OCI-LY1 (cell line): ENCODE measurements around the gene LAMA1.

Experiments used
- H2AFZ ChIP-seq: fragments of 200-600 bp; sonication (generic), shearing (Covaris generic); 2 replicates; pipeline ENCODE4 v1.6.0; 2014; ENCODE audit warnings: antibody characterized with exemption, mild to moderate bottlenecking, low read length
- H3F3A ChIP-seq: fragments of 200-600 bp; sonication (generic), shearing (Covaris generic); 2 replicates; pipeline ENCODE4 v1.6.0; 2014; ENCODE audit warnings: mild to moderate bottlenecking, antibody characterized with exemption, low read length, moderate library complexity; ENCODE audit not compliant: insufficient read depth
- H3K27ac ChIP-seq: fragments of 200-600 bp; sonication (generic); 2 replicates; pipeline ENCODE4 v1.5.1; 2014; ENCODE audit warnings: low read length, mixed run types, mild to moderate bottlenecking, low read depth; ENCODE audit not compliant: poor library complexity, severe bottlenecking
- H3K27me3 ChIP-seq: fragments of 200-600 bp; sonication (generic); 2 replicates; pipeline ENCODE4 v1.6.0; 2014; ENCODE audit warnings: antibody characterized with exemption, mild to moderate bottlenecking, low read length, moderate library complexity; ENCODE audit not compliant: insufficient read depth
- H3K36me3 ChIP-seq: fragments of 200-600 bp; sonication (generic); 2 replicates; pipeline ENCODE4 v1.6.1; 2014; ENCODE audit warnings: mild to moderate bottlenecking, antibody characterized with exemption, low read length, moderate library complexity, mixed read lengths; ENCODE audit not compliant: insufficient read depth
- H3K4me1 ChIP-seq: fragments of 200-600 bp; sonication (generic); 2 replicates; pipeline ENCODE4 v1.5.1; 2014; ENCODE audit warnings: mild to moderate bottlenecking, low read length, moderate library complexity; ENCODE audit not compliant: insufficient read depth, severe bottlenecking
- H3K4me2 ChIP-seq: fragments of 200-600 bp; sonication (generic), shearing (Covaris generic); 2 replicates; pipeline ENCODE4 v1.6.1; 2014; ENCODE audit warnings: low read length
- H3K4me3 ChIP-seq: fragments of 200-600 bp; sonication (generic); 2 replicates; pipeline ENCODE4 v1.5.1; 2014; ENCODE audit warnings: low read length, low read depth, mild to moderate bottlenecking, mixed read lengths; ENCODE audit not compliant: poor library complexity, severe bottlenecking
- H3K79me2 ChIP-seq: fragments of 200-600 bp; shearing (Covaris generic); 2 replicates; pipeline ENCODE4 v1.6.1; 2016; ENCODE audit warnings: mixed run types, low read length, mixed read lengths; ENCODE audit not compliant: insufficient read depth
- H3K9ac ChIP-seq: fragments of 200-600 bp; sonication (generic), shearing (Covaris generic); 2 replicates; pipeline ENCODE4 v1.6.1; 2014; ENCODE audit warnings: mild to moderate bottlenecking, low read length, mixed read lengths
- H3K9me2 ChIP-seq: fragments of 200-600 bp; sonication (generic), shearing (Covaris generic); 2 replicates; pipeline ENCODE4 v1.6.1; 2014; ENCODE audit warnings: low read depth, mild to moderate bottlenecking, low read length, mixed read lengths
- H3K9me3 ChIP-seq: fragments of 200-600 bp; shearing (Covaris generic); 2 replicates; pipeline ENCODE4 v1.6.1; 2014; ENCODE audit warnings: low read length, mixed read lengths
- H4K20me1 ChIP-seq: fragments of 200-600 bp; sonication (generic), shearing (Covaris generic); 2 replicates; pipeline ENCODE4 v1.6.0; 2016; ENCODE audit warnings: mild to moderate bottlenecking, low read length; ENCODE audit not compliant: insufficient read depth
- EZH2 ChIP-seq: fragments of 200-600 bp; sonication (generic), shearing (Covaris generic); IDR thresholded peaks from 2 replicates; pipeline ENCODE4 v1.8.0; 2017; ENCODE audit warnings: borderline replicate concordance, mixed run types, mild to moderate bottlenecking, antibody characterized with exemption, low read length, moderate library complexity, mixed read lengths
- TF ChIP-seq, protein P1 (sequence below): fragments of 200-600 bp; sonication (generic), shearing (Covaris generic); IDR thresholded peaks from 2 replicates; pipeline ENCODE4 v1.5.1; 2017; ENCODE audit warnings: mild to moderate bottlenecking, antibody characterized with exemption, low read length, moderate library complexity, mixed read lengths

LAMA1 gene

GRCh38 chr18:6938003-6938402 is 179.6 kb downstream of the LAMA1 start:
- H3K4me2 ChIP-seq = no peak overlapping the region
- H3K27ac ChIP-seq = no peak overlapping the region
- no peaks in the 10 kb centered on the region for H3K9me3 ChIP-seq
- H2AFZ ChIP-seq = no peak overlapping the region
- TF ChIP-seq EZH2 = no peak
- TF ChIP-seq, protein P1, sequence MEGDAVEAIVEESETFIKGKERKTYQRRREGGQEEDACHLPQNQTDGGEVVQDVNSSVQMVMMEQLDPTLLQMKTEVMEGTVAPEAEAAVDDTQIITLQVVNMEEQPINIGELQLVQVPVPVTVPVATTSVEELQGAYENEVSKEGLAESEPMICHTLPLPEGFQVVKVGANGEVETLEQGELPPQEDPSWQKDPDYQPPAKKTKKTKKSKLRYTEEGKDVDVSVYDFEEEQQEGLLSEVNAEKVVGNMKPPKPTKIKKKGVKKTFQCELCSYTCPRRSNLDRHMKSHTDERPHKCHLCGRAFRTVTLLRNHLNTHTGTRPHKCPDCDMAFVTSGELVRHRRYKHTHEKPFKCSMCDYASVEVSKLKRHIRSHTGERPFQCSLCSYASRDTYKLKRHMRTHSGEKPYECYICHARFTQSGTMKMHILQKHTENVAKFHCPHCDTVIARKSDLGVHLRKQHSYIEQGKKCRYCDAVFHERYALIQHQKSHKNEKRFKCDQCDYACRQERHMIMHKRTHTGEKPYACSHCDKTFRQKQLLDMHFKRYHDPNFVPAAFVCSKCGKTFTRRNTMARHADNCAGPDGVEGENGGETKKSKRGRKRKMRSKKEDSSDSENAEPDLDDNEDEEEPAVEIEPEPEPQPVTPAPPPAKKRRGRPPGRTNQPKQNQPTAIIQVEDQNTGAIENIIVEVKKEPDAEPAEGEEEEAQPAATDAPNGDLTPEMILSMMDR = no peak
- H3K9me2 ChIP-seq = no peaks in the 10 kb centered on the region
- no peak overlapping the region for H3K9ac ChIP-seq
- no peaks in the 10 kb centered on the region for H3F3A ChIP-seq
- no peaks in the 10 kb centered on the region for H4K20me1 ChIP-seq
- H3K36me3 ChIP-seq = no peaks in the 10 kb centered on the region
- no peaks in the 10 kb centered on the region; the same call in 1 of the 2 replicates for H3K27me3 ChIP-seq
- no peaks in the 10 kb centered on the region for H3K79me2 ChIP-seq
- H3K4me1 ChIP-seq = no peaks in the 10 kb centered on the region
- H3K4me3 ChIP-seq = no peak overlapping the region

- Histone ChIP-seq H3K79me2 (no peaks in the 10 kb centered on the region), H3K4me2 (no peak overlapping the region), H4K20me1 (no peaks in the 10 kb centered on the region), H3K36me3 (no peaks in the 10 kb centered on the region), H3F3A (no peaks in the 10 kb centered on the region), H3K9me3 (no peaks in the 10 kb centered on the region), H3K27me3 (no peaks in the 10 kb centered on the region), H3K9me2 (no peaks in the 10 kb centered on the region), H2AFZ (no peak overlapping the region), H3K9ac (no peak overlapping the region), H3K4me3 (no peak overlapping the region), H3K4me1 (no peaks in the 10 kb centered on the region), H3K27ac (no peak overlapping the region)
- no peak for TF ChIP-seq EZH2
- TF ChIP-seq, protein P1 = no peak
Observed at GRCh38 chr18:6934859-6935258, 182.7 kb downstream of the LAMA1 start.

GRCh38 chr18:6929370-6930102 is 188.1 kb downstream of the LAMA1 start:
- H3K27me3 ChIP-seq = no peaks in the 10 kb centered on the region
- H3K4me3 ChIP-seq = no peak overlapping the region
- no peaks in the 10 kb centered on the region for H3K36me3 ChIP-seq
- H4K20me1 ChIP-seq = no peaks in the 10 kb centered on the region
- no peaks in the 10 kb centered on the region for H3K9me2 ChIP-seq
- TF ChIP-seq EZH2 = no peak
- TF ChIP-seq, protein P1 = no peak
- no peaks in the 10 kb centered on the region for H3K9me3 ChIP-seq
- no peaks in the 10 kb centered on the region for H3F3A ChIP-seq
- no peaks in the 10 kb centered on the region for H3K79me2 ChIP-seq
- no peak overlapping the region for H3K9ac ChIP-seq
- no peak overlapping the region for H3K4me2 ChIP-seq
- H3K4me1 ChIP-seq = no peaks in the 10 kb centered on the region
- no peak overlapping the region for H2AFZ ChIP-seq
- H3K27ac ChIP-seq = no peak overlapping the region
